Loucy (cell line): ENCODE results near the gene ATG16L2.

Experiments used
- CTCF ChIP-seq: fragments of 200-600 bp; sonication (generic); conservative IDR thresholded peaks from 2 replicates; pipeline ENCODE4 v1.5.1; 2014; ENCODE audit warnings: mild to moderate bottlenecking, antibody characterized with exemption, low read length
- EZH2phosphoT487 ChIP-seq: fragments of 200-600 bp; IDR thresholded peaks from 2 replicates; pipeline ENCODE4 v1.6.1; 2018; ENCODE audit warnings: antibody characterized with exemption, mild to moderate bottlenecking, moderate library complexity, borderline replicate concordance

DNA sequence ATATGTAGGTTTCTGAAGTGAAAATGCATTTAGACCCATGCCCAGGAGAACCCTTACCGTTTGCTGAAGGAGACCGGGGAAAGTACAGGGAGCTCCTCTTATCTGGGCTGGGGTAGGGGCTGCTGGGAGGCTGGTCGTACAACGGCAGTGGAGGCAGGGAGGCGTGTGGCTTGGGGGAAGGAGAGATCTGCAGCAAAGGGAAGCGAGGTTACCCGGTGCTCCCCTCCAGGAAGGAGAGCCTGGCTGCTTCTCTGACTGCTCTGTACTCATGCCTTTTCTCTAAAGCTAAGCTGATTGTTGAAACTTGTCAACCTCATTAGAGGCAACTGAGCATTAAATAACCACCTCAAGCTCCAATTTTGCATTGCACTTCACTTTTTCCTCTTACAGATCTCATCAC, 27.2 kb downstream of the ATG16L2 start:
- TF ChIP-seq CTCF (no peak), EZH2phosphoT487 (no peak)
